ENCODE results near the gene SLC8A3. TPM values are rescaled to one million over a fixed set of nuclear protein-coding genes. Genes with fewer than 3 reads are reported as not detected.
"Not testable (repeated sequence)": the region's sequence is repeated elsewhere in the genome, so short reads cannot be mapped to it uniquely, and the experiment has no call there.

Gene SLC8A3, protein sequence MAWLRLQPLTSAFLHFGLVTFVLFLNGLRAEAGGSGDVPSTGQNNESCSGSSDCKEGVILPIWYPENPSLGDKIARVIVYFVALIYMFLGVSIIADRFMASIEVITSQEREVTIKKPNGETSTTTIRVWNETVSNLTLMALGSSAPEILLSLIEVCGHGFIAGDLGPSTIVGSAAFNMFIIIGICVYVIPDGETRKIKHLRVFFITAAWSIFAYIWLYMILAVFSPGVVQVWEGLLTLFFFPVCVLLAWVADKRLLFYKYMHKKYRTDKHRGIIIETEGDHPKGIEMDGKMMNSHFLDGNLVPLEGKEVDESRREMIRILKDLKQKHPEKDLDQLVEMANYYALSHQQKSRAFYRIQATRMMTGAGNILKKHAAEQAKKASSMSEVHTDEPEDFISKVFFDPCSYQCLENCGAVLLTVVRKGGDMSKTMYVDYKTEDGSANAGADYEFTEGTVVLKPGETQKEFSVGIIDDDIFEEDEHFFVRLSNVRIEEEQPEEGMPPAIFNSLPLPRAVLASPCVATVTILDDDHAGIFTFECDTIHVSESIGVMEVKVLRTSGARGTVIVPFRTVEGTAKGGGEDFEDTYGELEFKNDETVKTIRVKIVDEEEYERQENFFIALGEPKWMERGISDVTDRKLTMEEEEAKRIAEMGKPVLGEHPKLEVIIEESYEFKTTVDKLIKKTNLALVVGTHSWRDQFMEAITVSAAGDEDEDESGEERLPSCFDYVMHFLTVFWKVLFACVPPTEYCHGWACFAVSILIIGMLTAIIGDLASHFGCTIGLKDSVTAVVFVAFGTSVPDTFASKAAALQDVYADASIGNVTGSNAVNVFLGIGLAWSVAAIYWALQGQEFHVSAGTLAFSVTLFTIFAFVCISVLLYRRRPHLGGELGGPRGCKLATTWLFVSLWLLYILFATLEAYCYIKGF
- total RNA-seq, result under 1 TPM; 0.08 to 0.13 TPM

DNA sequence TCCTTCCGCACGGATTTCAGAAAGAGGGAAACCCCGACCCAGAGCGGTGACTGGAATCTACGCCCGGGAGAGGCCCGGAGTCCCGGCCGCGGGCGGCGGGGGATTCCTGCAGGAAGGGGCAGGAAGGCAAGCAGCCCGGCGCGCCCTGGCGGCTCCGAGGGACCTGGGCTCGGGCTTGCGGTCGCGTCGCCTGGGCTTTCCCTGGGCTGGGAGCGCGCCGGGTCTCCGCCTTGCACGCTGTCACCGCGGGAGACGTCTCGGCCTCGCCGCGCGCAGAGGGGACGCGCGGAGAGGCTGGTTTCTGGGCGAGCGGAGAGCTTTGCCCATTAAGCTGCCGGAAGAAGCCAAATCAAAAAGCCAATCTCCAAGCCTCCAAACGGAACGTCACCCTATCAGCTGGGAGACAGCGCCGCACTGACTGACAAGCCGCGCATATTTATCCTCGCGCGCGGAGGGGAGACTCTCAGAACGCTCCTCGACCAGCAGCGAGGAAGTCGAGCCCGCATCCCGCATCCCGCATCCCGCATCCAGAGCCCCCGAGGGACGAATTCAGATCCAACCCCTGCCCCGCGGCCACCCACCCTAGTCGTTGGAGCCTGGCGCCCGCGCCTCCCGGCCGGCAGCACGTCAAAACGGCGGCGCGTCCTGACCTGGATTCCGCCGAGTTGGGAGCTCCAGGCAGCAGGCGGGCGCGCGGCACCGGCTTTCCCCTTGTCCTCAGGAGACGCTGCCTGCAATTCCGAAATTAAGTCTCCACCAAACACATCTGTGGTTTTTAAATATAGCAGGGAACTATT lies at the start of gene SLC8A3:
TSS of gene SLC8A3 (minus strand) at position 293 of the 797 bp plus-strand sequence. CDS start 20,529 bp downstream, outside the sequence.
- ChIA-PET POLR2A (no interaction called here), CTCF (no interaction called here)
- Mint-ChIP-seq H3K36me3 (ENCODE audit: low read depth) (peaks cover 2% of the 10 kb centered on the region), H3K27me3 (peaks cover 67% of the 10 kb centered on the region), H3K4me3 (peak within 1 kb of the TSS; percentile 69), H3K27ac (no peak within 1 kb of the TSS), H3K9me3 (no peaks in the 10 kb centered on the region), H3K4me1 (peaks cover 18% of the 10 kb centered on the region)
- peak; percentile 16 for DNase-seq

DNA sequence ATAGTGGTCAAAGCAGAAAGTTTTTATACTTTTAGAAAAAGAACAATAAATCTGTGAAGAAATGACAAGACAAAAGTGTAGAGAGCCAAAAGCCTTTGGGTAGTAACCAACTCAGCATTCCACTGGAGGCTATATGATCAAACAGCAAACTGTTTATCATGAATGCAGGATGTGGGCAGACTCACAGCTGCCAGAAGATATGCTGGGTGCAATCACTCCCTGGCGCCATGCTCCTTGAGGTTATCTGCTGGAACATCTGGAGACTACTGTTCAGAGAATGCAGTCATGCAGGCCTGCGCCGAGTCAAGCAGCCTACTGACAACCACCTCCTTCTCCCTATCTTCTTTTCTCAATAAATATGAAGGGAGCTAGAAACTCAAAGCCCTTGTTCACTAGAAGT lies 49.0 kb upstream of the SLC8A3 start:
- H3K4me1 Mint-ChIP-seq, result no peaks in the 10 kb centered on the region
- DNase-seq, result no peak
- H3K9me3 Mint-ChIP-seq, result peaks cover 2% of the 10 kb centered on the region
- H3K4me3 Mint-ChIP-seq, result no peak overlapping the region
- ChIA-PET POLR2A (no interaction called here), CTCF (no interaction called here)
- H3K27ac Mint-ChIP-seq, result no peak overlapping the region
- H3K27me3 Mint-ChIP-seq, result peaks cover 25% of the 10 kb centered on the region
- no peaks in the 10 kb centered on the region for H3K36me3 Mint-ChIP-seq (ENCODE audit: low read depth)

DNA sequence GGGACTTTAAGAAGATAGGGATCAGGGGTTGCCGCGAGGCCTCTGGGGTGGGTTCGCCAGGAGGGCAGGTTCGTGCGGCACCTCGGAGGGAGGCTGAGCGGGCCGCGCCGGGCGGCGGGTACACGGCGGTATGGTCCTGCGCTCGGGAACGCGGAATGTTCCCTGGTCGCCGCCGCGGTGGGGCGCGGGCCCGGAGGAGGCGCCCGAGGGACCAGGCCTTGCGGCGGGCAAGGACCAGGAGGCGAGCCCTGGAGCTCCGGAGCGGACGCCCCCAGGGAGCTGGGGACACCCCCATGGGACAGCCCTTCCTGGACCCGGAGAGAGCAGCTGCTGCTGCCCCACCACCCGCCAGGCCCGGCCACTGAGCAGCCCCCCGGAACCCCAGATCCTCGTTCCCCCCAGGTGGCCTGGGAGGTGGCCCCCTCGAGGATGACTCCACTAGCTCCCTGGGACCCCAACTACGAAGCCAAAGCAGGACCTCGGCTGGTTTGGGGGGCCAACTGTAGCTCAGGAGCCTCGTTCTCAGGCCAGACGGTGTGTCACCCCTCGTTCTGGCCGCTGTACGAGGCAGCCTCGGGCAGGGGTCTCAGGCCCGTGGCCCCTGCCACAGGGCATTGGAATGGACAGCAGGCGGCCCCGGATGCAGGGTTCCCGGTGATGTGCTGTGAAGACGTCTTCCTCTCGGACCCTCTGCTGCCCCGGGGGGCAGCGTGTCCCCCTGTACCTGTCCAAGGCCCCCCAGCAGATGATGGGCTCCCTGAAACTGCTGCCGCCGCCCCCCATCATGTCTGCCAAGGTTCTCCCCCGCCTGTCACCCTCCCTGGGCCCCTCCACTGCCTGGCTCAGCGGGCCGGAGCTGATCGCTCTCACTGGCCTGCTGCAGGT lies 45.6 kb upstream of the SLC8A3 start:
- Mint-ChIP-seq H3K4me3 (no peak overlapping the region), H3K27ac (no peak overlapping the region), H3K9me3 (no peaks in the 10 kb centered on the region), H3K4me1 (no peaks in the 10 kb centered on the region), H3K27me3 (peaks cover 14% of the 10 kb centered on the region), H3K36me3 (ENCODE audit: low read depth) (no peaks in the 10 kb centered on the region)
- ChIA-PET POLR2A (no interaction called here), CTCF (no interaction called here)
- DNase-seq, result no peak

- H3K36me3 Mint-ChIP-seq (ENCODE audit: low read depth); H3K4me3 Mint-ChIP-seq; CTCF ChIA-PET; DNase-seq; POLR2A ChIA-PET; H3K27ac Mint-ChIP-seq; H3K4me1 Mint-ChIP-seq; H3K9me3 Mint-ChIP-seq: not testable (repeated sequence)
- H3K27me3 Mint-ChIP-seq, result peaks cover 24% of the 10 kb centered on the region
Observed at GRCh38 chr14:70231756-70232544, 43.2 kb upstream of the SLC8A3 start.

DNA sequence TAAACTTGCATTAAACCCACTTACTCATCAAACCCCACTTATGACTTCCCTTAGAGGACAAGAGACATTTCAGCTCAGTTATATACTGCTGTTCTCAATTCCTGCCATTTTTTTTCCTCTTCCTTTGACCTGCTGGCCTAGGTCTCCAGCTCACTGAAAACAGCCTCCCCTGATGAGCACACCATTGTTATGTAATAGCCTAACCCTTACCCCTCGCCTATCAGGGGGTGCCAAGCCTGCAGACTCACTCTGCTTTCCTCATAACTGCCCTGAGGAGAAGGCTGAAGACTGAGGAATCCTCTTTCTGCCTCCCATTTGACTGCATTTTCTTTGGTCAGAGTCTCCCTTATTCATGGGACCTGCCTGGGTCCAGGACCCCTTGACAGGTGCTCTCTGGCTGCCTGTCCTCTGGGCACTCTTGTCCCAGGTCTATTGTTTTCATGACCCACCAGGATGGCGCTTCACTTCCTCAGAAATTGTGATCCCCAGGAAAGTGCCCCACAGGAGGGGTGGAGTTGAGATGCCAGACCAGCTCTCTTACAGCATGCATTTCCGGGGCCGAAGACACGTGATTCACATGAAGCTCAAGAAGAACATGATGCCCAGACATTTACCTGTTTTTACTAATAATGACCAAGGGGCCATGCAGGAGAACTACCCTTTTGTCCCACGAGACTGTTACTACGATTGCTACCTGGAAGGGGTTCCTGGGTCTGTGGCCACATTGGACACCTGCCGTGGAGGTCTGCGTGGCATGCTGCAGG lies 41.3 kb upstream of the SLC8A3 start:
- POLR2A ChIA-PET; H3K27ac Mint-ChIP-seq; CTCF ChIA-PET; H3K4me3 Mint-ChIP-seq; H3K9me3 Mint-ChIP-seq; H3K4me1 Mint-ChIP-seq; DNase-seq; H3K36me3 Mint-ChIP-seq (ENCODE audit: low read depth): not testable (repeated sequence)
- peaks cover 28% of the 10 kb centered on the region for H3K27me3 Mint-ChIP-seq

DNA sequence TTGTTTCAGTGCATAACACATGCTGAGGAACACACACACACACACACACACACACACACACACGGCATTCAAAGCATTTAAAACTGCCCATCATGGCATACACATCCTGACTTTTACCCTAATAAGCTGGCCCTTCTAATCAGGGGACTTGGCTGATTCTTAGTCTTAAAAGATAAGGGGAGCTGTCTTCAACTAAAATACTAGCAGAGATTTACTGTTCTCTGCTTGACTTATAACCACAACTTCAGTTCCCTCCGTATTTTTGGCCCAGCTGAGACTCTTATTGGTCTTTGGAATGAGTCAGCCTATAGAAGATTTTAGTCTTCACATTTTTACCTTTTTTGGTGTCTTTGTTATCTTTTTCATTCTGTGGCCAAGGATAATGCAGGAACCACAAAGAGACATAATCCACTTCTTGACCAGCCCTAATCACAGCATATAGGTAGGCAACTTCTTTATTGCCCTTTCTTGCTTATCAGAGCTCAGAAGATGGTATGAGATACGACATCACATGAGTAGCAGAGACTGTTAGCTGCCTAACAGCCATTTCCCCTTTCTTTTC lies 25.1 kb upstream of the SLC8A3 start:
- H3K4me3 Mint-ChIP-seq, result no peak overlapping the region
- H3K36me3 Mint-ChIP-seq (ENCODE audit: low read depth), result no peaks in the 10 kb centered on the region
- no peaks in the 10 kb centered on the region for H3K4me1 Mint-ChIP-seq
- POLR2A ChIA-PET, result no interaction called here
- CTCF ChIA-PET, result no interaction called here
- DNase-seq, result no peak
- no peak overlapping the region for H3K27ac Mint-ChIP-seq
- peaks cover 30% of the 10 kb centered on the region for H3K27me3 Mint-ChIP-seq
- H3K9me3 Mint-ChIP-seq, result no peaks in the 10 kb centered on the region

DNA sequence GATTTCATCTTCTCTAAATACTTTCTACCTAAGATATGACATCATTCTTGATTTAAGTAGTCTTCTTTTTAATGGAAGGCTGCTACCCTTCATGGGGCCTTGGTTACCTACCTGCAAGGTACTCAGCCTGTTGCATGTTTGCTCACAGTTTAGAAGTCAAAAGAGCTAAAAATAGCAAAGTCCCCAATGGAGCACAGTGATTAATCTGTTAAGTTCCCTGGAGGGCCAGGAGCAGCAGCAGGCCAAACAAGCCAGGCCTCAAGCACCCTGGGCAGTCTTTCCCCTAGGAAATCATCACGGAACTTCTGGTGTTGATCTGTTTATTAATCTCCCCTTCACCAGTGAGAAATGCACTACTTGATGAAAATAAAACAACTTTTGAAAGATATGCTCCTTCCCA lies 24.0 kb upstream of the SLC8A3 start:
- Mint-ChIP-seq H3K27me3 (peaks cover 30% of the 10 kb centered on the region), H3K36me3 (ENCODE audit: low read depth) (no peaks in the 10 kb centered on the region), H3K4me1 (no peaks in the 10 kb centered on the region), H3K4me3 (no peak overlapping the region), H3K27ac (no peak overlapping the region), H3K9me3 (no peaks in the 10 kb centered on the region)
- DNase-seq, result no peak
- POLR2A ChIA-PET, result no interaction called here
- CTCF ChIA-PET, result no interaction called here

DNA sequence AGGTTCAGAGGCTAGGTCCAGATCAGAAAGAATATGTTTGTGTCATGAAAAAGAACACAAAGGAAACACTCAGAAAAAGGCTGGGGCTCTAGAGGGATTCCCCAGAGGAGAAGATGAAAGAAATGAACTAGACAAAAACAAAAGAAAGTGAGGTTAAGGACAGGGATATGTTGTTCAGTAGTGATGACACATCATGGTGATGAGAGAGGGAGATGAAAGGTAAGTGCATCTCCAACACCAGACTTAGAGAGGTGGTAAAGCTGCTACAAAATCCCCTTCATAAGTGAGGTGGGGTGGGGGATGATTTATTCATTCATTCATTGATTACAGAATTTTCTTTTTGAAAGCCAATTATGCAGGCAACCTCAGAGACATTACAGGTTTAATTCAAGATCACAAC lies 19.6 kb upstream of the SLC8A3 start:
- Mint-ChIP-seq H3K4me1 (no peaks in the 10 kb centered on the region), H3K27me3 (peaks cover 31% of the 10 kb centered on the region), H3K9me3 (no peaks in the 10 kb centered on the region), H3K36me3 (ENCODE audit: low read depth) (no peaks in the 10 kb centered on the region), H3K27ac (no peak overlapping the region), H3K4me3 (no peak overlapping the region)
- ChIA-PET POLR2A (no interaction called here), CTCF (no interaction called here)
- no peak for DNase-seq

DNA sequence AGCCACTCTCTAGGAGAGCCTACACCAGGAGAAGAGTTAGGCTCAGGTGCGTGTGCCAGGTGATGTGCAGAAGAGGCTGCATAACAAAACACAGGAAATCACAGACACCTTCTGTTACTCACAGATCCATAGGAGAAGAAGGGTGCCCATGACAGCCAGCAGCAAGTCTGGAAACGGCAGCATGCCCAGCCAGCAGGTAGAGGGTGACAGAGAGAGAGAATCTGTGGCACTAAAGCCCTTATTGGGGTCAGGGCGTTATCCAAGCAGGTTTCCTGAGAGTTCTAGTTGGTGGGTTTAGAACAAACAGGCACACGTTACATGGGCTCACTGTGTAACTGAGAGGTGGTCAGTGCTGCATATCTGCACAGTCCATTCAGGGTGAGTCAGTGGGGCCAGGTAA lies 14.9 kb upstream of the SLC8A3 start:
- ChIA-PET POLR2A (no interaction called here), CTCF (no interaction called here)
- no peak overlapping the region for H3K27ac Mint-ChIP-seq
- H3K36me3 Mint-ChIP-seq (ENCODE audit: low read depth), result no peaks in the 10 kb centered on the region
- no peaks in the 10 kb centered on the region for H3K4me1 Mint-ChIP-seq
- no peaks in the 10 kb centered on the region for H3K9me3 Mint-ChIP-seq
- peaks cover 41% of the 10 kb centered on the region for H3K27me3 Mint-ChIP-seq
- H3K4me3 Mint-ChIP-seq, result no peak overlapping the region
- DNase-seq, result no peak

- ChIA-PET CTCF (no interaction called here), POLR2A (no interaction called here)
- Mint-ChIP-seq H3K4me3 (no peak overlapping the region), H3K27ac (no peak overlapping the region), H3K36me3 (ENCODE audit: low read depth) (no peaks in the 10 kb centered on the region), H3K9me3 (no peaks in the 10 kb centered on the region), H3K4me1 (no peaks in the 10 kb centered on the region), H3K27me3 (peaks cover 48% of the 10 kb centered on the region)
- DNase-seq, result no peak
Observed at GRCh38 chr14:70201994-70202393, 13.2 kb upstream of the SLC8A3 start.

DNA sequence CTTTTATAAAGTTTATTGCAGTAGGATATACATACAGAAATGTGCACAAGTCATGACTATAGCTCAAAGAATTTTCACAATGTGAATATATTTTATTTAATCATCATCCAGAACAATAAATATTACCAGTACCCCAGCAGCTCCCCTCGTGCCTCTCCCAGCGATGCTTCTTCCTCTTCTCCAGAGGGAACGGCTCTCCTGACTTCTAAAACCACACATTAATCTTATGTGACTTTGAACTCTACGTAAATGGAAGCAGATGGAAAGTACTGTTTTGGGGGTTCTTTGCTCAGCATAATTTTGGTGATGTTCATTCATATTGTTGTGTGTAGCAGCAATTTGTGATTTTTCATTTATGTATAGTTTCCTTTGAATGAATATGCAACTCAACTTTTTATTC lies 4.6 kb upstream of the SLC8A3 start:
- POLR2A ChIA-PET, result no interaction called here
- H3K4me1 Mint-ChIP-seq, result peaks cover 5% of the 10 kb centered on the region
- H3K9me3 Mint-ChIP-seq, result no peaks in the 10 kb centered on the region
- CTCF ChIA-PET, result no interaction called here
- no peak overlapping the region for H3K4me3 Mint-ChIP-seq
- no peaks in the 10 kb centered on the region for H3K36me3 Mint-ChIP-seq (ENCODE audit: low read depth)
- no peak overlapping the region for H3K27ac Mint-ChIP-seq
- H3K27me3 Mint-ChIP-seq, result peaks cover 75% of the 10 kb centered on the region
- no peak for DNase-seq

Measured in activated CD4-positive, alpha-beta memory T cell treated with anti-CD3 and anti-CD28 coated beads, Interleukin-2, amount 10 ng/mL, durations not matched to agents 7 days and 5 days (primary cell).